Transverse colon (tissue), 4 donors: ENCODE data around the gene HMCN2. TPM values are rescaled to one million over a fixed set of nuclear protein-coding genes. Genes with fewer than 3 reads are reported as not detected.

ENCODE experiments used
- DNase-seq: peaks from one replicate; pipeline ENCODE4 v3.0.0-alpha.2; 2019
- H3K27ac ChIP-seq, 4 donors: fragments of 200-600 bp; sonication (generic); 2 replicates each; pipeline ENCODE4 v1.5.1; 2016 to 2018; ENCODE audit warnings: inconsistent platforms in 4 of 4
- H3K27me3 ChIP-seq: fragments of 200-600 bp; sonication (generic); 2 replicates; pipeline ENCODE4 v1.5.1; 2017; ENCODE audit warnings: inconsistent platforms
- H3K36me3 ChIP-seq, 4 donors: fragments of 200-600 bp; sonication (generic); 2 replicates each; pipeline ENCODE4 v1.5.1; 2017 to 2019; ENCODE audit warnings: inconsistent platforms in 4 of 4
- H3K4me1 ChIP-seq, 4 donors: fragments of 200-600 bp; sonication (generic); 2 replicates each; pipeline ENCODE4 v1.5.1; 2017 to 2020; ENCODE audit warnings: inconsistent platforms in 4 of 4
- H3K4me3 ChIP-seq, 4 donors: fragments of 200-600 bp; sonication (generic); 1 replicate in 1 of 4; 2 replicates in 3 of 4; pipeline versions ENCODE4 v1.5.1 to v1.6.1; 2017 to 2019; ENCODE audit warnings: inconsistent platforms in 4 of 4
- H3K9me3 ChIP-seq, 2 donors: fragments of 200-600 bp; sonication (generic); 2 replicates each; pipeline ENCODE4 v1.5.1; 2017 to 2019; ENCODE audit warnings: inconsistent platforms in 2 of 2
- EP300 ChIP-seq: sonication (generic); formaldehyde crosslinking; IDR thresholded peaks from one replicate; pipeline ENCODE4 v1.6.1; 2017; ENCODE audit warnings: antibody characterized with exemption, low read depth
- POLR2A ChIP-seq: fragments of 450-650 bp; IDR thresholded peaks from one replicate; pipeline ENCODE4 v1.6.1; 2016; ENCODE audit warnings: antibody characterized with exemption, mild to moderate bottlenecking, moderate library complexity
- POLR2AphosphoS5 ChIP-seq, 3 donors: sonication (generic); formaldehyde crosslinking; IDR thresholded peaks; one replicate each; pipeline ENCODE4 v1.6.1; 2016; ENCODE audit warnings: antibody characterized with exemption in 3 of 3
- WGBS, 2 donors: methylation state at CpG; one replicate each; pipeline ENCODE4 v1.1.5; 2018; ENCODE audit warnings: low coverage in 1 of 2; 5-methylcytosine and 5-hydroxymethylcytosine counted together
- in situ Hi-C, 4 donors: fragments of 200-750 bp; cut with MboI; loops; one replicate each; pipeline versions ENCODE4 v1.15.0 to v1.15.1; 2017; ENCODE audit warnings: low sequenced_read_pairs in 3 of 4, low pct_ligation_motif_present in 1 of 4, low pct_unique_long_range_greater_than_20kb in 1 of 4
- intact Hi-C: fragments of 100-400 bp; cut with DNase I; formaldehyde crosslinking; loops from one replicate; pipeline ENCODE4 v1.15.1; 2023; ENCODE audit warnings: low total_unique reads
- total RNA-seq, 4 donors: library from RNA; depleted of rRNA; stranded (reverse); fragments of >200 nt; gene quantifications; one replicate each; pipeline ENCODE4 v1.1.0, GENCODE V29; 2016
- TF ChIP-seq, protein P1 (sequence below), 5 experiments: fragments of 200-600 bp in 3 of 5; fragments of 450-650 bp in 2 of 5; sonication (generic) in 3 of 5; IDR thresholded peaks; 1 replicate in 2 of 5; 2 replicates in 3 of 5; pipeline ENCODE4 v1.5.1; 2016 to 2017; ENCODE audit warnings: antibody characterized with exemption in 5 of 5, inconsistent platforms in 3 of 5, mild to moderate bottlenecking in 2 of 5, moderate library complexity in 1 of 5

Gene HMCN2
- total RNA-seq, 4 donors from 2014 or later, result 7.8 to 40.0 (median 15.2) TPM

DNA sequence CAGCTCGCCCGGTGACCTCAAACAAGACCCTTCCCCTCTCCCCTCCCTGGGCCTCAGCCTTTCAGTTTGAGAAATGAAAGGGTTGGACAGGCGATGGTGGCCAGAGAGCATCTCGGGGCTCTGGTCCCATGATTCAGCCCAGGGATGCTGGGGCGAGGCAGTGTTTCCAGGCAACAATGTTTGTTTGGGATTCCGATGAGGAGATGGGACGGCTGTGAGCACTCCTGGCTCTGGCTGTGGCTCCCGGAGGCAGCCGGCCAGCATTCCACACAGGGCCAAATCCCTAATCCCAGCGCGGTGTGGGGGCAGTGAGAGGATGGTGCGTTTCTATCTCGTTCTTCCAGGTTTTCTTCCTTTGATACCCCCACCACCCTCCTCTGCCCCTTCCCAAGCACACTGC lies 66.0 kb downstream of the HMCN2 start:
- H3K36me3 ChIP-seq, result no peaks in the 10 kb centered on the region
- in situ Hi-C loops (loop anchor here in 1 of 4 donors (25.0 kb wide), 1 partner anchor 219 kb away; no protein-coding TSS in a partner anchor), intact Hi-C loops (loop anchor here (10.0 kb wide), 1 partner anchor 457 kb away; no protein-coding TSS in a partner anchor)
- H3K9me3 ChIP-seq, result no peaks in the 10 kb centered on the region
- peak overlapping the region; percentile 78 to 92 (median 85) for H3K27ac ChIP-seq
- WGBS, 2 donors, result 47% methylated on average over 13 of the region's 13 CpGs; no CpG with 5 or more reads in 1 of the 2 donors
- DNase-seq, result peak; percentile 66
- H3K4me1 ChIP-seq, result peaks cover 4 to 37% (median 26%) of the 10 kb centered on the region in 4 donors
- TF ChIP-seq POLR2A (no peak), POLR2AphosphoS5 (IDR thresholded peaks at IDR 0.05) (peak; percentile 63 to 71 (median 67))
- no peak overlapping the region for H3K4me3 ChIP-seq
- peaks cover 9% of the 10 kb centered on the region for H3K27me3 ChIP-seq

- peak overlapping the region; percentile 78 to 92 (median 85) for H3K27ac ChIP-seq
- in situ Hi-C loops, result loop anchor here in 1 of 4 donors (25.0 kb wide), 1 partner anchor 220 kb away; no protein-coding TSS in a partner anchor
Measured at GRCh38 chr9:130332384-130332926, 66.9 kb downstream of the HMCN2 start.

GRCh38 chr9:130333041-130333711 lies 67.6 kb downstream of the HMCN2 start:
- peak; percentile 33 to 63 (median 33) for TF ChIP-seq POLR2AphosphoS5 (IDR thresholded peaks at IDR 0.05)
- TF ChIP-seq, protein P1, sequence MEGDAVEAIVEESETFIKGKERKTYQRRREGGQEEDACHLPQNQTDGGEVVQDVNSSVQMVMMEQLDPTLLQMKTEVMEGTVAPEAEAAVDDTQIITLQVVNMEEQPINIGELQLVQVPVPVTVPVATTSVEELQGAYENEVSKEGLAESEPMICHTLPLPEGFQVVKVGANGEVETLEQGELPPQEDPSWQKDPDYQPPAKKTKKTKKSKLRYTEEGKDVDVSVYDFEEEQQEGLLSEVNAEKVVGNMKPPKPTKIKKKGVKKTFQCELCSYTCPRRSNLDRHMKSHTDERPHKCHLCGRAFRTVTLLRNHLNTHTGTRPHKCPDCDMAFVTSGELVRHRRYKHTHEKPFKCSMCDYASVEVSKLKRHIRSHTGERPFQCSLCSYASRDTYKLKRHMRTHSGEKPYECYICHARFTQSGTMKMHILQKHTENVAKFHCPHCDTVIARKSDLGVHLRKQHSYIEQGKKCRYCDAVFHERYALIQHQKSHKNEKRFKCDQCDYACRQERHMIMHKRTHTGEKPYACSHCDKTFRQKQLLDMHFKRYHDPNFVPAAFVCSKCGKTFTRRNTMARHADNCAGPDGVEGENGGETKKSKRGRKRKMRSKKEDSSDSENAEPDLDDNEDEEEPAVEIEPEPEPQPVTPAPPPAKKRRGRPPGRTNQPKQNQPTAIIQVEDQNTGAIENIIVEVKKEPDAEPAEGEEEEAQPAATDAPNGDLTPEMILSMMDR (IDR thresholded peaks at IDR 0.05), result no peak
- H3K4me1 ChIP-seq, result peaks cover under 1 to 29% (median 20%) of the 10 kb centered on the region in 4 donors
- intact Hi-C loops (loop anchor here (10.0 kb wide), 1 partner anchor 458 kb away; no protein-coding TSS in a partner anchor), in situ Hi-C loops (loop anchor here in 1 of 4 donors (25.0 kb wide), 1 partner anchor 221 kb away; no protein-coding TSS in a partner anchor)
- H3K9me3 ChIP-seq, result no peaks in the 10 kb centered on the region
- H3K27ac ChIP-seq, result peak overlapping the region; percentile 78 to 92 (median 85)
- 34 to 85% methylated on average over 2 to 19 of the region's 19 CpGs for WGBS, 2 donors
- H3K4me3 ChIP-seq, result no peak overlapping the region
- peaks cover 5% of the 10 kb centered on the region for H3K27me3 ChIP-seq
- no peaks in the 10 kb centered on the region for H3K36me3 ChIP-seq
- no peak for DNase-seq

More at GRCh38 chr9:130332384-130332926, 66.9 kb downstream of the HMCN2 start:
- H3K27me3 ChIP-seq, result peaks cover 9% of the 10 kb centered on the region
- H3K36me3 ChIP-seq, result no peaks in the 10 kb centered on the region
- no peak for TF ChIP-seq POLR2A
- TF ChIP-seq EP300, result no peak
- TF ChIP-seq POLR2AphosphoS5 (IDR thresholded peaks at IDR 0.05), result no peak
- no peak for DNase-seq
- H3K4me3 ChIP-seq, result no peak overlapping the region
- 71% methylated on average over 26 of the region's 26 CpGs; no CpG with 5 or more reads in 1 of the 2 donors for WGBS, 2 donors
- peaks cover 4 to 36% (median 24%) of the 10 kb centered on the region in 4 donors for H3K4me1 ChIP-seq
- intact Hi-C loops, result loop anchor here (10.0 kb wide), 1 partner anchor 458 kb away; no protein-coding TSS in a partner anchor
- no peaks in the 10 kb centered on the region for H3K9me3 ChIP-seq

- Histone ChIP-seq H3K36me3 (no peaks in the 10 kb centered on the region), H3K27me3 (peaks cover under 1% of the 10 kb centered on the region), H3K4me3 (no peak overlapping the region), H3K27ac (peak overlapping the region; percentile 78 to 92 (median 85)), H3K4me1 (peaks cover 0 to 29% (median 19%) of the 10 kb centered on the region in 4 donors), H3K9me3 (no peaks in the 10 kb centered on the region)
- in situ Hi-C loops, result loop anchor here in 1 of 4 donors (25.0 kb wide), 1 partner anchor 221 kb away; no protein-coding TSS in a partner anchor
- intact Hi-C loops, result loop anchor here (10.0 kb wide), 1 partner anchor 459 kb away; no protein-coding TSS in a partner anchor
- TF ChIP-seq, protein P1 (IDR thresholded peaks at IDR 0.05), result no peak
- TF ChIP-seq EP300 (no peak), POLR2AphosphoS5 (IDR thresholded peaks at IDR 0.05) (no peak), POLR2A (no peak)
- DNase-seq, result no peak
- WGBS, 2 donors, result 61% methylated on average over 5 of the region's 5 CpGs; no CpG with 5 or more reads in 1 of the 2 donors
Measured at GRCh38 chr9:130333712-130334062, 68.1 kb downstream of the HMCN2 start.

DNA sequence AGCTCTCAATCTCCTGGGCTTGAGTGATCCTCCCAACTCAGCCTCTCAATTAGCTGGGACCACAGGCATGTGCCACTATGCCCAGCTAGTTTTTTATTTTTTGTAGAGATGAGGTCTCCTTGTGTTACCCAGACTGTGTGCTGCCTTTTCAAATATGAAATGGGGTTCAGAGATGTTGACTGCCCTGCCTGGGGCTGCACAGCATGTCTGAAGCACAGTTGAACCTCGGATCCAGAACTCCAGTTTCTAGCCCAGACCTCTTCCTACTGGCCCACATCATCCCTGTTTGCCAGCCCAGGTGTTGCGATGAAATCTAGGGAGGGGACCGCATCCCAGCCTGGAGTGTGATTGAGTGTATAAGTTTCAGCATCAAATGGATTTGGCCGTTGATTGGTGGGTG lies 69.4 kb downstream of the HMCN2 start:
- intact Hi-C loops (loop anchor here (10.0 kb wide), 1 partner anchor 460 kb away; no protein-coding TSS in a partner anchor), in situ Hi-C loops (loop anchor here in 1 of 4 donors (25.0 kb wide), 1 partner anchor 223 kb away; no protein-coding TSS in a partner anchor)
- DNase-seq, result no peak
- H3K27ac ChIP-seq, result peak overlapping the region in 3 of 4 donors; percentile 48 to 92 (median 88)
- WGBS, 2 donors, result 60 to 75% methylated on average over 1 to 4 of the region's 4 CpGs
- H3K36me3 ChIP-seq, result no peaks in the 10 kb centered on the region
- peaks cover 0 to 21% (median 17%) of the 10 kb centered on the region in 4 donors for H3K4me1 ChIP-seq
- H3K9me3 ChIP-seq, result no peaks in the 10 kb centered on the region
- TF ChIP-seq EP300 (no peak), POLR2A (no peak), POLR2AphosphoS5 (IDR thresholded peaks at IDR 0.05) (no peak)
- TF ChIP-seq, protein P1 (IDR thresholded peaks at IDR 0.05), result no peak
- no peak overlapping the region for H3K4me3 ChIP-seq
- H3K27me3 ChIP-seq, result no peaks in the 10 kb centered on the region
